Adrenal gland (tissue), 12 donors: ENCODE data around the gene SNX2. TPM values are rescaled to one million over a fixed set of nuclear protein-coding genes. Genes with fewer than 3 reads are reported as not detected.

ENCODE experiments used
- DNase-seq, 7 donors: peaks; one replicate each; pipeline ENCODE4 v3.0.0-alpha.2; 2019 to 2020
- H3K27ac ChIP-seq, 5 donors: fragments of 200-600 bp; sonication (generic) in 4 of 5; 1 replicate in 3 of 5; 2 replicates in 2 of 5; pipeline versions ENCODE4 v1.5.1 to v1.8.0; 2016 to 2020; ENCODE audit warnings: mild to moderate bottlenecking in 1 of 5
- H3K27me3 ChIP-seq: fragments of 200-600 bp; 2 replicates; pipeline ENCODE4 v1.8.0; 2021
- H3K36me3 ChIP-seq, 2 donors: fragments of 200-600 bp; replicated peaks in 1 of 2; 1 replicate in 1 of 2; 2 replicates in 1 of 2; pipeline versions ENCODE4 v1.5.1 to v1.8.0; 2018 to 2022
- H3K4me1 ChIP-seq, 2 donors: fragments of 200-600 bp; replicated peaks in 1 of 2; 1 replicate in 1 of 2; 2 replicates in 1 of 2; pipeline versions ENCODE4 v1.5.1 to v1.8.0; 2018 to 2021
- H3K4me3 ChIP-seq, 4 donors: fragments of 200-600 bp; sonication (generic) in 3 of 4; one replicate each; pipeline ENCODE4 v1.5.1; 2016 to 2018
- H3K9me3 ChIP-seq, 3 donors: fragments of 200-600 bp; sonication (generic) in 1 of 3; replicated peaks in 1 of 3; 1 replicate in 2 of 3; 2 replicates in 1 of 3; pipeline versions ENCODE4 v1.5.1 to v1.8.0; 2016 to 2021
- POLR2A ChIP-seq, 2 donors: fragments of 450-650 bp; IDR thresholded peaks; one replicate each; pipeline ENCODE4 v1.6.1; 2017; ENCODE audit warnings: antibody characterized with exemption in 2 of 2, mild to moderate bottlenecking in 2 of 2, moderate library complexity in 1 of 2
- WGBS, 4 donors: extraction: QIAGEN DNeasy Blood & Tissue Kit in 2 of 4; methylation state at CpG; one replicate each; pipeline versions ENCODE4 v1.1.5 to v1.1.7; 2013 to 2017; 5-methylcytosine and 5-hydroxymethylcytosine counted together
- intact Hi-C, 2 donors: fragments of 100-400 bp; cut with DNase I; formaldehyde crosslinking; loops; one replicate each; pipeline versions ENCODE4 v1.14.1 to v1.15.0; 2022 to 2023
- polyA plus RNA-seq, 3 donors: library from polyadenylated mRNA; stranded (reverse); fragments of 200-250 nt in 2 of 3; fragments of 350-450 nt in 1 of 3; fragmentation: Illumina TruSeq in 1 of 3; extraction: RNeasy Lipid Tissue Mini Kit (QIAGEN cat#74804) in 1 of 3; gene quantifications; one replicate each; pipeline ENCODE4 v1.2.3, GENCODE V29; 2013 to 2014
- total RNA-seq, 9 donors: library from RNA; depleted of rRNA in 4 of 9; stranded (reverse); fragments of >200 nt in 4 of 9; fragments of 120-200 nt in 1 of 9; fragmentation: NEBNext Ultra II Directional in 1 of 9; extraction: Animal tissue kit (Norgen Biotek cat#: 25700) in 1 of 9; gene quantifications; one replicate each; pipeline versions ENCODE4 v1.1.0 to v1.2.4, GENCODE V29; 2013 to 2023
- TF ChIP-seq, protein P1 (sequence below), 6 experiments: fragments of 450-650 bp in 4 of 6; fragments of 200-600 bp in 2 of 6; sonication (generic) in 1 of 6; IDR thresholded peaks; 1 replicate in 5 of 6; 2 replicates in 1 of 6; pipeline versions ENCODE4 v1.5.1 to v1.8.0; 2016 to 2021; ENCODE audit warnings: antibody characterized with exemption in 6 of 6, mild to moderate bottlenecking in 2 of 6, moderate library complexity in 1 of 6
- donor health status: healthy with polysubstance abuse.
- donor health status: Bipolar disorder and iron deficiency.
- donor health status: DM: yes; HTN: yes; CAD: no.
- donor health status: DM: no; HTN: no; CAD: no.
- donor health status: DM: no; HTN: no; CAD: no.
- donor health status: DM: yes; HTN: yes; CAD: no.

The SNX2 gene
- total and polyA plus RNA-seq, 12 donors: 14.7 to 97.2 (median 67.0) TPM

DNA sequence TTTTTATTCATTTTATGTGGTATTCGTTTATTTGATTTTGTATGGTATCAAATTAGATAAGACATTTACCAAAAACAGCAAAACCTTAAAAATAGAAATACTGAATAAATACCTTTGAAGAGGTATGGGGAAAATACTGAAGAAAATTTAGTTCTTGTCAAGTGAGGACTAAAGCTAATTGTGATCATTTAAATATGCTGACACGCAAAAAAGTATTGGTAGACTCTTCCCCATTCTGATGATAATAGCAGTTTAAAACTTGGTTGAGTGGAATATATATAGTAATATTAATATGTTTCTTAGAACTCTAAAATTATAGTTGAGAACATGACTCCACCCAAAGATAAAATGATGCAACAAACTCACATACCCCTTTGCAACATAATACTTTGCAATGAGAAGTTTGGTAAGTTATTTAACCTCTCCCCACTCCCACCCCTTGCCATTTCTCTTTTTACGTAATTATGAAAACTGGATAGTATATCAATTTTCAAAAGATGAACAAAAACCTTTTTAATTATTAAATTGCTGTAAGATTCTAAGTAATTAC, 40.4 kb downstream of the SNX2 start:
- Histone ChIP-seq H3K27ac (no peak overlapping the region), H3K36me3 (peaks cover 0 to 11% of the 10 kb centered on the region in 2 donors), H3K4me1 (no peaks in the 10 kb centered on the region), H3K27me3 (no peaks in the 10 kb centered on the region), H3K9me3 (no peaks in the 10 kb centered on the region), H3K4me3 (no peak overlapping the region)
- intact Hi-C loops: no loop called here
- no peak for DNase-seq
- no peak for TF ChIP-seq POLR2A (IDR thresholded peaks at IDR 0.05)
- TF ChIP-seq, protein P1, sequence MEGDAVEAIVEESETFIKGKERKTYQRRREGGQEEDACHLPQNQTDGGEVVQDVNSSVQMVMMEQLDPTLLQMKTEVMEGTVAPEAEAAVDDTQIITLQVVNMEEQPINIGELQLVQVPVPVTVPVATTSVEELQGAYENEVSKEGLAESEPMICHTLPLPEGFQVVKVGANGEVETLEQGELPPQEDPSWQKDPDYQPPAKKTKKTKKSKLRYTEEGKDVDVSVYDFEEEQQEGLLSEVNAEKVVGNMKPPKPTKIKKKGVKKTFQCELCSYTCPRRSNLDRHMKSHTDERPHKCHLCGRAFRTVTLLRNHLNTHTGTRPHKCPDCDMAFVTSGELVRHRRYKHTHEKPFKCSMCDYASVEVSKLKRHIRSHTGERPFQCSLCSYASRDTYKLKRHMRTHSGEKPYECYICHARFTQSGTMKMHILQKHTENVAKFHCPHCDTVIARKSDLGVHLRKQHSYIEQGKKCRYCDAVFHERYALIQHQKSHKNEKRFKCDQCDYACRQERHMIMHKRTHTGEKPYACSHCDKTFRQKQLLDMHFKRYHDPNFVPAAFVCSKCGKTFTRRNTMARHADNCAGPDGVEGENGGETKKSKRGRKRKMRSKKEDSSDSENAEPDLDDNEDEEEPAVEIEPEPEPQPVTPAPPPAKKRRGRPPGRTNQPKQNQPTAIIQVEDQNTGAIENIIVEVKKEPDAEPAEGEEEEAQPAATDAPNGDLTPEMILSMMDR (IDR thresholded peaks at IDR 0.05): no peak
- WGBS, 4 donors: 93 to 97% (median 95%) methylated on average over 3 of the region's 3 CpGs

DNA sequence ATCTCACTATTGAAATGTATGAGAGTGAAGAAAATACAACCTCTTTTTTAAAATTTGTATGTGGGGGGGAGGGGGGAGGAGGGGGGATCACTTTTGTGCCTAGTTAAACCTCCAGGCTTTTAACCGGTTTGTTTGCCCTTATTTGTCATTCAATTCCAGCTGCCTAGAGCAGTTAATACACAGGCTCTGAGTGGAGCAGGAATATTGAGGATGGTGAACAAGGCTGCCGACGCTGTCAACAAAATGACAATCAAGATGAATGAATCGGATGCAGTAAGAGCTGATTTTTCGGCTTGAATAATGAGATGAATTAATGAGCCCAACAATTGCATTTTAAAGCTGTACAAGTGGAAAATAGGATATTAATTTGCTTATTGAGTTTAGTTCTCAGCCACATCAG, 41.9 kb downstream of the SNX2 start:
- H3K4me1 ChIP-seq: no peaks in the 10 kb centered on the region
- intact Hi-C loops: no loop called here
- no peaks in the 10 kb centered on the region for H3K9me3 ChIP-seq
- TF ChIP-seq, protein P1 (IDR thresholded peaks at IDR 0.05): no peak
- no peak for TF ChIP-seq POLR2A (IDR thresholded peaks at IDR 0.05)
- H3K4me3 ChIP-seq: no peak overlapping the region
- 84 to 91% (median 86%) methylated on average over 5 of the region's 5 CpGs for WGBS, 4 donors
- H3K27me3 ChIP-seq: no peaks in the 10 kb centered on the region
- H3K36me3 ChIP-seq: peaks cover 0 to 16% of the 10 kb centered on the region in 2 donors
- H3K27ac ChIP-seq: no peak overlapping the region
- no peak for DNase-seq

DNA sequence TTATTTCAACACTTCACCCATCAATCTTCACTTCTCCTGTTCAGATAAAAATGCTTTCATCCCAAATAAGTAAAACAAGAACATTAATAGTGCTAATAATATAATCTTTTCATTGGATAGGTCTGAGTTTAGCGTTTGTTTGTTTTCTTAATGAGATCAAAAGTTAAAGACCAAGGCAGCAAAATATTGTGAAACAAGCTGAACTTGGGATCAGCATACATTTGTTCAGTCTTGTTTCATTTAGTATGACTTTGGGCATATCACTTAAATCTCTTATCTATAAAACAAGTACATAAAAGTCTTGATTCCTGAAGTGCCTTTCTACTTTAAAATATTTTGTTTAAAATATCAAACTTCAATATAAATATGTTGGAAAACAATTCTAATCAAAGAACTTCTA, 57.1 kb downstream of the SNX2 start:
- intact Hi-C loops: no loop called here
- Histone ChIP-seq H3K27me3 (no peaks in the 10 kb centered on the region), H3K36me3 (peaks cover 0 to 18% of the 10 kb centered on the region in 2 donors), H3K9me3 (no peaks in the 10 kb centered on the region), H3K4me3 (no peak overlapping the region), H3K4me1 (no peaks in the 10 kb centered on the region), H3K27ac (no peak overlapping the region)
- 83 to 92% (median 89%) methylated on average over 1 of the region's 1 CpG for WGBS, 4 donors
- no peak for DNase-seq
- TF ChIP-seq, protein P1 (IDR thresholded peaks at IDR 0.05): no peak
- no peak for TF ChIP-seq POLR2A (IDR thresholded peaks at IDR 0.05)

DNA sequence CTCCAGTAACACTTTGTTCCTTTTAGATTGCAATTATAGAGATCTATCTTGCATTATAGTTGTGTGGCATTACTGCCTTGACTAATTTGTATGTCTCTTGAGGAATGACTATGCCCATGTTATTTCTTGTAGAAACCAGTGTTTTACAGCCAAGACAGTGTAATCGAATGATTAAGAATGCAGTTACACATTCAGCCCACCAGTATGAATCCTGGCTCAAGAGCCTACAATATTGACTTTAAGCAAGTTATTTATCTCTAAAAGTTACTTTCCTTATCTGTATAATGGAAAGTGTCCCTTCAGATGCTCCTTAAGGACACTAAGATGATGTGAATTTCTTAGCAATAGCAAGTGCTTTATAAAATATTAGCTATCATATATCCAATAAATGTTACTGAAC, 60.8 kb downstream of the SNX2 start:
- H3K36me3 ChIP-seq: no peaks in the 10 kb centered on the region
- H3K4me3 ChIP-seq: no peak overlapping the region
- no peak for DNase-seq
- no peaks in the 10 kb centered on the region for H3K27me3 ChIP-seq
- no peak overlapping the region for H3K27ac ChIP-seq
- TF ChIP-seq POLR2A (IDR thresholded peaks at IDR 0.05): no peak
- TF ChIP-seq, protein P1 (IDR thresholded peaks at IDR 0.05): no peak
- WGBS, 4 donors: 84 to 95% (median 91%) methylated on average over 1 of the region's 1 CpG
- H3K9me3 ChIP-seq: no peaks in the 10 kb centered on the region
- intact Hi-C loops: no loop called here
- H3K4me1 ChIP-seq: no peaks in the 10 kb centered on the region
